ENCODE results near the gene ELF2.

DNA sequence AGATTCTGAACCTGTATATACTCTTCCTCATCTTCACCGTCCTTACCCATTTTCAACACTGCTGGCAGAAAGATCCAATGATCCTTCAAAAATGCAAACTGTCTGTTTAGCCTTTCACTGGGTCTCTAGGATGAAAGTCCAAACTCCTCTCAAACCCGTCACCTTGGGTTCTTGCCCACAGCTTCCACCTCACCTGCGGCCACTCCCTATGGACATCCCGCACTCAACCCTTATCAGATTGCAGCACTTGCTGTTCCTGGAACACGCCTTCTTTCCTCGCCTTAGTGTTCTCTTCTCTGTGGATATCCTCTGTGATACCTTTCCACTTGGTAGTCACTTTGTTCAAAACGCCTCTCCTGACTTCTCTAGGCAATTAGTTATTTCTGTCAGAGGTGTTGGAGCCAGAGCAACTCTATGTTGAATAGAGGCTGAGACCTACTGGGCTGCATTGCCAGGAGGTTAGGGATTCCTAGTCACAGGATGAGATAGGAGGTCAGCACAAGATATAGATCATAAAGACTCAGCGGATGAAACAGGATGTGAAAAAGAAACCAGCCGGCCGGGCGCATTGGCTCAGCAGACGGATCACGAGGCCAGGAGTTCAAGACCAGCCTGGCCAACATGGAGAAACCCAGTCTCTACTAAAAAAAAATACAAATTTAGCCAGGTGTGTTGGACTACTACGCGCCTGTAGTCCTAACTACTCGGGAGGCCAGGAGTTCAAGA, 165.6 kb downstream of the ELF2 start:
- TF ChIP-seq, protein P1, sequence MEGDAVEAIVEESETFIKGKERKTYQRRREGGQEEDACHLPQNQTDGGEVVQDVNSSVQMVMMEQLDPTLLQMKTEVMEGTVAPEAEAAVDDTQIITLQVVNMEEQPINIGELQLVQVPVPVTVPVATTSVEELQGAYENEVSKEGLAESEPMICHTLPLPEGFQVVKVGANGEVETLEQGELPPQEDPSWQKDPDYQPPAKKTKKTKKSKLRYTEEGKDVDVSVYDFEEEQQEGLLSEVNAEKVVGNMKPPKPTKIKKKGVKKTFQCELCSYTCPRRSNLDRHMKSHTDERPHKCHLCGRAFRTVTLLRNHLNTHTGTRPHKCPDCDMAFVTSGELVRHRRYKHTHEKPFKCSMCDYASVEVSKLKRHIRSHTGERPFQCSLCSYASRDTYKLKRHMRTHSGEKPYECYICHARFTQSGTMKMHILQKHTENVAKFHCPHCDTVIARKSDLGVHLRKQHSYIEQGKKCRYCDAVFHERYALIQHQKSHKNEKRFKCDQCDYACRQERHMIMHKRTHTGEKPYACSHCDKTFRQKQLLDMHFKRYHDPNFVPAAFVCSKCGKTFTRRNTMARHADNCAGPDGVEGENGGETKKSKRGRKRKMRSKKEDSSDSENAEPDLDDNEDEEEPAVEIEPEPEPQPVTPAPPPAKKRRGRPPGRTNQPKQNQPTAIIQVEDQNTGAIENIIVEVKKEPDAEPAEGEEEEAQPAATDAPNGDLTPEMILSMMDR (IDR thresholded peaks at IDR 0.05), result no peak
- TF ChIP-seq, protein P2, sequence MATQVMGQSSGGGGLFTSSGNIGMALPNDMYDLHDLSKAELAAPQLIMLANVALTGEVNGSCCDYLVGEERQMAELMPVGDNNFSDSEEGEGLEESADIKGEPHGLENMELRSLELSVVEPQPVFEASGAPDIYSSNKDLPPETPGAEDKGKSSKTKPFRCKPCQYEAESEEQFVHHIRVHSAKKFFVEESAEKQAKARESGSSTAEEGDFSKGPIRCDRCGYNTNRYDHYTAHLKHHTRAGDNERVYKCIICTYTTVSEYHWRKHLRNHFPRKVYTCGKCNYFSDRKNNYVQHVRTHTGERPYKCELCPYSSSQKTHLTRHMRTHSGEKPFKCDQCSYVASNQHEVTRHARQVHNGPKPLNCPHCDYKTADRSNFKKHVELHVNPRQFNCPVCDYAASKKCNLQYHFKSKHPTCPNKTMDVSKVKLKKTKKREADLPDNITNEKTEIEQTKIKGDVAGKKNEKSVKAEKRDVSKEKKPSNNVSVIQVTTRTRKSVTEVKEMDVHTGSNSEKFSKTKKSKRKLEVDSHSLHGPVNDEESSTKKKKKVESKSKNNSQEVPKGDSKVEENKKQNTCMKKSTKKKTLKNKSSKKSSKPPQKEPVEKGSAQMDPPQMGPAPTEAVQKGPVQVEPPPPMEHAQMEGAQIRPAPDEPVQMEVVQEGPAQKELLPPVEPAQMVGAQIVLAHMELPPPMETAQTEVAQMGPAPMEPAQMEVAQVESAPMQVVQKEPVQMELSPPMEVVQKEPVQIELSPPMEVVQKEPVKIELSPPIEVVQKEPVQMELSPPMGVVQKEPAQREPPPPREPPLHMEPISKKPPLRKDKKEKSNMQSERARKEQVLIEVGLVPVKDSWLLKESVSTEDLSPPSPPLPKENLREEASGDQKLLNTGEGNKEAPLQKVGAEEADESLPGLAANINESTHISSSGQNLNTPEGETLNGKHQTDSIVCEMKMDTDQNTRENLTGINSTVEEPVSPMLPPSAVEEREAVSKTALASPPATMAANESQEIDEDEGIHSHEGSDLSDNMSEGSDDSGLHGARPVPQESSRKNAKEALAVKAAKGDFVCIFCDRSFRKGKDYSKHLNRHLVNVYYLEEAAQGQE (IDR thresholded peaks at IDR 0.05; ENCODE audit: insufficient read depth in 1 of 2, low read depth in 2 of 2, low read length in 1 of 2), result no peak
- TF ChIP-seq POLR2AphosphoS5 (IDR thresholded peaks at IDR 0.05; ENCODE audit: low read depth, low read length) (no peak), TCF7L2 (IDR thresholded peaks at IDR 0.05; ENCODE audit: low read depth, low read length) (no peak), SIN3A (IDR thresholded peaks at IDR 0.05; ENCODE audit: borderline replicate concordance, insufficient read depth, low read depth, low read length) (no peak)

Measured in Panc1 (cell line).